Measurements from ENCODE around the gene MED4. TPM values are rescaled to one million over a fixed set of nuclear protein-coding genes. Genes with fewer than 3 reads are reported as not detected.

The MED4 gene
- polyA plus RNA-seq (2012; rRNA removed): 42.2 and 56.9 TPM in 2 replicates
- polyA plus RNA-seq (2012; cell fraction: cytosol; rRNA removed): 68.2 and 82.9 TPM in 2 replicates
- polyA plus RNA-seq (2012; cell fraction: nucleus; rRNA removed): 17.8 and 23.5 TPM in 2 replicates

DNA sequence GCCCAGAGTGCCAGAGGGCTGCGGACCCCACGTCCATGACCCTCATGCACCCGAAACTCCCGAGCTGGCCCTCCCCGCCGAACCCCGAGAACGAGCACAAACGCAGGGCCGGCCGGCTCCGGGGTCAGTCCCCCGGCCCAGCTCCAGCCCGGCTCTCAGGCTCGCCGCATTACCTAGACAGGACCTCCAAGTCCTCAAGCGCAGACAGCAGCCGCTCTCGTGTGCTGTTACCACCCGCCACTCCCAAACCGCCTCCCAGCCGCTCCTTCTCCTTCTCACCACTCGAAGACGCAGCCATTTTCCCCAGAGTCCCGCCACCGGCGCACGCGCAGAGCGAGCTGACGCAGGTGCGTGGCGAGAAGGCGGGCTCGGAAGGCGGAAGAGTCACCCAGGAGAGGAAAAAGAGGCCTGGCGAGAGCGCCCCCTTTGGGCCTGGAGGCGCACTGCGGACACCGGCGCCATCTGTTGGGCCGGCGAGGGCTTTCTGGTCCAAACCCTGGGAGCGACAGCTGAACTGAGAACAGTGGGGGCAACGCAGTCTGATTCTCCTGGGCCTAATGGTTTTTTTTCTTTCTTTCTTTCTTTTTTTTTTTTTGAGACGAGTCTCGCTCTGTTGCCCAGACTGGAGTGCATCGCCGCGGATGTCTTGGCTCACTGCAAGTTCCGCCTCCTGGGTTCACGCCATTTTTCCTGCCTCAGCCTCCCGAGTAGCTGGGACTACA is at the start of gene MED4:
TSS of gene MED4 (minus strand) at position 324 of the 722 bp plus-strand sequence. CDS start at position 298, 26 bp downstream.
- H3K27me3 ChIP-seq (ENCODE audit: insufficient read depth): no peaks in the 10 kb centered on the region
- peaks cover 5 to 13% of the 10 kb centered on the region in 2 experiments; a peak in 3 of 4 replicates for H3K4me1 ChIP-seq (ENCODE audit: control insufficient read depth in 1 of 2, insufficient read depth in 2 of 2, low read depth in 1 of 2, low read length in 1 of 2)
- peak within 1 kb of the TSS; percentile 95 for H3K9ac ChIP-seq
- peak within 1 kb of the TSS; percentile 78 for H3K4me2 ChIP-seq
- 17% methylated on average over 31 of the region's 54 CpGs for WGBS (ENCODE audit: low lambda C conversion rate)
- DNase-seq: peak; percentile 96
- ChIA-PET CTCF (interaction anchor here (0.6 to 2.0 kb wide), 27 partner anchors 9 to 674 kb away, joined by 3 to 10 read pairs (median 4); partner anchors contain the start of genes ITM2B and NUDT15), POLR2A (interaction anchor here (0.8 to 1.2 kb wide), 2 partner anchors 57 to 141 kb away, joined by 5 to 10 read pairs; partner anchors contain the start of gene NUDT15)
- H4K20me1 ChIP-seq (ENCODE audit: insufficient read depth): peaks cover 12% of the 10 kb centered on the region; the same call in 1 of the 2 replicates
- peaks cover 0 to 2% of the 10 kb centered on the region in 2 experiments for H3K36me3 ChIP-seq (replicated peaks in 1 of 2; ENCODE audit: control insufficient read depth in 1 of 2, insufficient read depth in 2 of 2, low read length in 1 of 2)
- no peaks in the 10 kb centered on the region for H3F3A ChIP-seq (replicated peaks; ENCODE audit: insufficient read depth)
- H3K9me2 ChIP-seq: no peaks in the 10 kb centered on the region
- peaks cover 50% of the 10 kb centered on the region for H3K79me2 ChIP-seq (ENCODE audit: insufficient read depth)
- H2AFZ ChIP-seq (ENCODE audit: low read depth): peak within 1 kb of the TSS; percentile 76; the same call in 1 of the 2 replicates
- peak within 1 kb of the TSS; percentile 96 to 98 for H3K4me3 ChIP-seq (ENCODE audit: low read depth in 2 of 2, low read length in 1 of 2)
- peak within 1 kb of the TSS; percentile 59 to 70 for H3K27ac ChIP-seq (ENCODE audit: low read depth in 2 of 2, low read length in 1 of 2)
- H3K9me3 ChIP-seq: no peaks in the 10 kb centered on the region
- TF ChIP-seq MAX (IDR thresholded peaks at IDR 0.05; ENCODE audit: low read depth) (peak; percentile 87), CTCF (IDR thresholded peaks at IDR 0.05) (peak; percentile 99), POLR2AphosphoS5 (IDR thresholded peaks at IDR 0.05; ENCODE audit: low read depth, low read length) (peak; percentile 90), RXRA (IDR thresholded peaks at IDR 0.05; ENCODE audit: borderline replicate concordance, low read depth) (no peak; the same call in 1 of the 2 replicates), RFX5 (IDR thresholded peaks at IDR 0.05; ENCODE audit: low read length) (0 out of 2 replicates have a peak, but pooled peaks have one; percentile 32), EZH2phosphoT487 (IDR thresholded peaks at IDR 0.05; ENCODE audit: borderline replicate concordance, low read depth) (no peak), SIN3A (IDR thresholded peaks at IDR 0.05; ENCODE audit: borderline replicate concordance, low read depth, low read length) (peak; percentile 63; the same call in 1 of the 2 replicates), TAF1 (IDR thresholded peaks at IDR 0.05; ENCODE audit: borderline replicate concordance, low read depth, low read length) (peak; percentile 98), ELF1 (IDR thresholded peaks at IDR 0.05) (peak; percentile 96), NRF1 (IDR thresholded peaks at IDR 0.05; ENCODE audit: low read depth, low read length) (peak; percentile 95), FOXM1 (IDR thresholded peaks at IDR 0.05; ENCODE audit: low read depth) (no peak), TCF12 (IDR thresholded peaks at IDR 0.05) (peak; percentile 49; the same call in 1 of the 2 replicates), PBX3 (IDR thresholded peaks at IDR 0.05) (0 out of 2 replicates have a peak, but pooled peaks have one; percentile 15), REST (IDR thresholded peaks at IDR 0.05; ENCODE audit: low read depth, low read length) (peak; percentile 65; the same call in 1 of the 2 replicates)
- TF ChIP-seq, protein P1, sequence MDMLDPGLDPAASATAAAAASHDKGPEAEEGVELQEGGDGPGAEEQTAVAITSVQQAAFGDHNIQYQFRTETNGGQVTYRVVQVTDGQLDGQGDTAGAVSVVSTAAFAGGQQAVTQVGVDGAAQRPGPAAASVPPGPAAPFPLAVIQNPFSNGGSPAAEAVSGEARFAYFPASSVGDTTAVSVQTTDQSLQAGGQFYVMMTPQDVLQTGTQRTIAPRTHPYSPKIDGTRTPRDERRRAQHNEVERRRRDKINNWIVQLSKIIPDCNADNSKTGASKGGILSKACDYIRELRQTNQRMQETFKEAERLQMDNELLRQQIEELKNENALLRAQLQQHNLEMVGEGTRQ (IDR thresholded peaks at IDR 0.05; ENCODE audit: borderline replicate concordance, low read depth, low read length): no peak
- TF ChIP-seq, protein P2, sequence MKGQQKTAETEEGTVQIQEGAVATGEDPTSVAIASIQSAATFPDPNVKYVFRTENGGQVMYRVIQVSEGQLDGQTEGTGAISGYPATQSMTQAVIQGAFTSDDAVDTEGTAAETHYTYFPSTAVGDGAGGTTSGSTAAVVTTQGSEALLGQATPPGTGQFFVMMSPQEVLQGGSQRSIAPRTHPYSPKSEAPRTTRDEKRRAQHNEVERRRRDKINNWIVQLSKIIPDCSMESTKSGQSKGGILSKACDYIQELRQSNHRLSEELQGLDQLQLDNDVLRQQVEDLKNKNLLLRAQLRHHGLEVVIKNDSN (IDR thresholded peaks at IDR 0.05; ENCODE audit: borderline replicate concordance, low read depth): no peak
- TF ChIP-seq, protein P3, sequence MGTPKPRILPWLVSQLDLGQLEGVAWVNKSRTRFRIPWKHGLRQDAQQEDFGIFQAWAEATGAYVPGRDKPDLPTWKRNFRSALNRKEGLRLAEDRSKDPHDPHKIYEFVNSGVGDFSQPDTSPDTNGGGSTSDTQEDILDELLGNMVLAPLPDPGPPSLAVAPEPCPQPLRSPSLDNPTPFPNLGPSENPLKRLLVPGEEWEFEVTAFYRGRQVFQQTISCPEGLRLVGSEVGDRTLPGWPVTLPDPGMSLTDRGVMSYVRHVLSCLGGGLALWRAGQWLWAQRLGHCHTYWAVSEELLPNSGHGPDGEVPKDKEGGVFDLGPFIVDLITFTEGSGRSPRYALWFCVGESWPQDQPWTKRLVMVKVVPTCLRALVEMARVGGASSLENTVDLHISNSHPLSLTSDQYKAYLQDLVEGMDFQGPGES (IDR thresholded peaks at IDR 0.05; ENCODE audit: low read depth, low read length): no peak

Data from SK-N-SH (cell line).